Suprapubic skin (tissue), 4 donors: ENCODE results near the gene LRRC27. TPM values are rescaled to one million over a fixed set of nuclear protein-coding genes. Genes with fewer than 3 reads are reported as not detected.
A peak's percentile ranks its signal among the peaks of the same experiment; 100 is the strongest.

Experiments used
- DNase-seq, 2 donors: peaks; one replicate each; pipeline ENCODE4 v3.0.0-alpha.2; 2019; ENCODE audit warnings: low spot score in 2 of 2
- H3K27ac ChIP-seq: fragments of 200-600 bp; sonication (generic); one replicate; pipeline ENCODE4 v1.5.1; 2019
- H3K27me3 ChIP-seq: fragments of 200-600 bp; sonication (generic); one replicate; pipeline ENCODE4 v1.5.1; 2019
- H3K36me3 ChIP-seq: fragments of 200-600 bp; sonication (generic); one replicate; pipeline ENCODE4 v1.5.1; 2019
- H3K4me1 ChIP-seq: fragments of 200-600 bp; sonication (generic); one replicate; pipeline ENCODE4 v1.5.1; 2019
- H3K4me3 ChIP-seq: fragments of 200-600 bp; sonication (generic); one replicate; pipeline ENCODE4 v1.5.1; 2019; ENCODE audit warnings: mild to moderate bottlenecking
- H3K9me3 ChIP-seq: fragments of 200-600 bp; sonication (generic); one replicate; pipeline ENCODE4 v1.5.1; 2019
- CTCF ChIP-seq, 2 donors: fragments of 200-600 bp in 1 of 2; fragments of 450-650 bp in 1 of 2; sonication (generic) in 1 of 2; IDR thresholded peaks; one replicate each; pipeline ENCODE4 v1.5.1; 2016 to 2019; ENCODE audit warnings: antibody characterized with exemption in 2 of 2, mild to moderate bottlenecking in 1 of 2, moderate library complexity in 1 of 2
- EP300 ChIP-seq: sonication (generic); formaldehyde crosslinking; IDR thresholded peaks from one replicate; pipeline ENCODE4 v1.6.1; 2017; ENCODE audit warnings: antibody characterized with exemption
- POLR2A ChIP-seq, 2 donors: fragments of 450-650 bp; IDR thresholded peaks; one replicate each; pipeline ENCODE4 v1.6.1; 2017; ENCODE audit warnings: antibody characterized with exemption in 2 of 2, mild to moderate bottlenecking in 2 of 2, moderate library complexity in 2 of 2
- POLR2AphosphoS5 ChIP-seq, 3 donors: sonication (generic); formaldehyde crosslinking; IDR thresholded peaks; one replicate each; pipeline ENCODE4 v1.6.1; 2017; ENCODE audit warnings: antibody characterized with exemption in 3 of 3
- WGBS: methylation state at CpG from one replicate; pipeline ENCODE4 v1.1.5; 2018; 5-methylcytosine and 5-hydroxymethylcytosine counted together
- total RNA-seq, 4 donors: library from RNA; depleted of rRNA; stranded (reverse); fragments of >200 nt; gene quantifications; one replicate each; pipeline ENCODE4 v1.1.0, GENCODE V29; 2016

Gene LRRC27
- total RNA-seq, 4 donors from 2014 or later: 6.6 to 13.1 (median 7.1) TPM

GRCh38 chr10:132396494-132397035, 64.6 kb downstream of the LRRC27 start:
- no peak for TF ChIP-seq POLR2AphosphoS5 (IDR thresholded peaks at IDR 0.05)
- no peak for TF ChIP-seq POLR2A (IDR thresholded peaks at IDR 0.05)
- TF ChIP-seq EP300: no peak
- TF ChIP-seq CTCF (IDR thresholded peaks at IDR 0.05): peak; percentile 23 to 67
- no peaks in the 10 kb centered on the region for H3K27me3 ChIP-seq
- peak overlapping the region; percentile 98 for H3K27ac ChIP-seq
- H3K4me1 ChIP-seq: peaks cover 57% of the 10 kb centered on the region
- WGBS: no CpG with 5 or more reads among the region's 80 CpGs
- no peaks in the 10 kb centered on the region for H3K36me3 ChIP-seq
- H3K9me3 ChIP-seq: no peaks in the 10 kb centered on the region
- peak overlapping the region; percentile 86 for H3K4me3 ChIP-seq
- DNase-seq: no peak

GRCh38 chr10:132397036-132397541, 65.1 kb downstream of the LRRC27 start, which contains the start of gene PWWP2B:
Gene PWWP2B (plus strand): TSS chr10:132397200. CDS start chr10:132397227, 27 bp downstream.
- peaks cover 61% of the 10 kb centered on the region for H3K4me1 ChIP-seq
- no CpG with 5 or more reads among the region's 86 CpGs for WGBS
- TF ChIP-seq POLR2A (IDR thresholded peaks at IDR 0.05): peak in 1 of 2 donors; percentile 63
- no peak for TF ChIP-seq CTCF (IDR thresholded peaks at IDR 0.05)

GRCh38 chr10:132397671-132398565, 65.9 kb downstream of the LRRC27 start:
- Histone ChIP-seq H3K4me1 (peaks cover 67% of the 10 kb centered on the region), H3K36me3 (no peaks in the 10 kb centered on the region), H3K27me3 (no peaks in the 10 kb centered on the region), H3K4me3 (peak overlapping the region; percentile 86), H3K27ac (peak overlapping the region; percentile 98), H3K9me3 (no peaks in the 10 kb centered on the region)
- TF ChIP-seq CTCF (IDR thresholded peaks at IDR 0.05): no peak
- no peak for TF ChIP-seq POLR2AphosphoS5 (IDR thresholded peaks at IDR 0.05)
- no peak for TF ChIP-seq EP300
- TF ChIP-seq POLR2A (IDR thresholded peaks at IDR 0.05): no peak
- no peak for DNase-seq
- WGBS: 12% methylated on average over 17 of the region's 40 CpGs

More at GRCh38 chr10:132397036-132397541, 65.1 kb downstream of the LRRC27 start, which contains the start of gene PWWP2B:
- Histone ChIP-seq H3K9me3 (no peaks in the 10 kb centered on the region), H3K4me3 (peak within 1 kb of the TSS; percentile 86), H3K27me3 (no peaks in the 10 kb centered on the region), H3K36me3 (no peaks in the 10 kb centered on the region), H3K27ac (peak within 1 kb of the TSS; percentile 98)
- DNase-seq: no peak

- peak overlapping the region; percentile 86 for H3K4me3 ChIP-seq
- 58% methylated on average over 4 of the region's 13 CpGs for WGBS
- H3K9me3 ChIP-seq: no peaks in the 10 kb centered on the region
- H3K4me1 ChIP-seq: peaks cover 68% of the 10 kb centered on the region
- H3K27me3 ChIP-seq: no peaks in the 10 kb centered on the region
- no peaks in the 10 kb centered on the region for H3K36me3 ChIP-seq
- peak overlapping the region; percentile 98 for H3K27ac ChIP-seq
- TF ChIP-seq POLR2AphosphoS5 (IDR thresholded peaks at IDR 0.05): no peak
- no peak for TF ChIP-seq EP300
- TF ChIP-seq POLR2A (IDR thresholded peaks at IDR 0.05): no peak
- no peak for TF ChIP-seq CTCF (IDR thresholded peaks at IDR 0.05)
- no peak for DNase-seq
Observed at GRCh38 chr10:132398566-132398991, 66.6 kb downstream of the LRRC27 start.
